Neutrophil (primary cell): ENCODE results near the gene OSBPL10.
A peak's percentile ranks its signal among the peaks of the same experiment; 100 is the strongest.

Experiments used
- H3K27ac ChIP-seq: fragments of 200-600 bp; sonication (generic); 2 replicates; pipeline ENCODE4 v1.5.1; 2016; ENCODE audit warnings: mild to moderate bottlenecking, moderate library complexity
- H3K27me3 ChIP-seq: fragments of 200-600 bp; sonication (generic); 2 replicates; pipeline ENCODE4 v1.6.0; 2016; ENCODE audit warnings: mild to moderate bottlenecking
- H3K36me3 ChIP-seq: fragments of 200-600 bp; sonication (generic); 2 replicates; pipeline ENCODE4 v1.5.1; 2017
- H3K4me1 ChIP-seq, 2 experiments: fragments of 200-600 bp in 1 of 2; sonication (generic) in 1 of 2; 1 replicate in 1 of 2; 2 replicates in 1 of 2; pipeline versions ENCODE4 v1.5.1 to v1.6.1; 2013 to 2016; ENCODE audit warnings: low read depth in 1 of 2, low read length in 1 of 2, mild to moderate bottlenecking in 1 of 2, moderate library complexity in 1 of 2; ENCODE audit not compliant: control insufficient read depth in 1 of 2, insufficient read depth in 1 of 2
- H3K4me3 ChIP-seq, 2 experiments: fragments of 200-600 bp in 1 of 2; sonication (generic) in 1 of 2; 1 replicate in 1 of 2; 2 replicates in 1 of 2; pipeline ENCODE4 v1.5.1; 2013 to 2016; ENCODE audit warnings: low read depth in 1 of 2, low read length in 1 of 2, mild to moderate bottlenecking in 1 of 2, moderate library complexity in 1 of 2
- H3K9me3 ChIP-seq: fragments of 200-600 bp; sonication (generic); 2 replicates; pipeline ENCODE4 v1.5.1; 2016
- TF ChIP-seq, protein P1 (sequence below): fragments of 200-600 bp; sonication (generic); IDR thresholded peaks from 2 replicates; pipeline ENCODE4 v1.5.1; 2016; ENCODE audit warnings: antibody characterized with exemption

The OSBPL10 gene

DNA sequence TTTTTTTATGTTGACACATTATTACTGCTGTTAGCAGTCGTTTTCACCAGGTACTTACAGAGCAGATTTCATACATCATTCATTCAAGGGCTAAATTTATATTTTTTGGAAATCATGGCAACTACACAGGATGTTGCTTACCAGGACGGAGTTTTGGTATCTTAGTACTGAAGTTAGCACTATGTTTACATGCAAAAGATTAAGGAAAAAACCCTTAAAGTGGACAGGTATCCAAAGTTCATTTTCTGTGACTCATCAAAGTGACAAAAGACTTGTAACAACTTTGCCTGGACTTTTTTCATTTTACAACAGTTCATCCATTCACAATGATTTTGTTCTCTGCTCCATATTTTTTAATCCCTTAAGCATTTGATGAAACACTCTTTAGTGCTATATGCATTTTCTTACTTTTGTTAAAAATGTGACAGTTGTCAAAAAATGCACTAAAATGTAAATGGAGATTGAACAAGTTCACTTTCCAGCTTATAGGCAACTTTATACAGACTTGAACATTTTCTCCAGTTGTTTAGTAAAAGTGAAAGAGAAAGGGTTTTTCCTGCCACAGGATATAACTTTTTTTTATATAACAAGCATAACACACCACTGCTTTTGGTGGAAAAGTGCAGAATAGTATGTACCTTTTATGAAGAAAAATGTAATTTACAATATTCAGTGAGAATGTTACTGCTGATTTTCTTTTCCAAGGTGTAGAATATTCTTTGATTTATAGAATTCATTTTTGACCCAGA is 344.2 kb downstream of the OSBPL10 start:
- H3K27ac ChIP-seq = no peak overlapping the region

DNA sequence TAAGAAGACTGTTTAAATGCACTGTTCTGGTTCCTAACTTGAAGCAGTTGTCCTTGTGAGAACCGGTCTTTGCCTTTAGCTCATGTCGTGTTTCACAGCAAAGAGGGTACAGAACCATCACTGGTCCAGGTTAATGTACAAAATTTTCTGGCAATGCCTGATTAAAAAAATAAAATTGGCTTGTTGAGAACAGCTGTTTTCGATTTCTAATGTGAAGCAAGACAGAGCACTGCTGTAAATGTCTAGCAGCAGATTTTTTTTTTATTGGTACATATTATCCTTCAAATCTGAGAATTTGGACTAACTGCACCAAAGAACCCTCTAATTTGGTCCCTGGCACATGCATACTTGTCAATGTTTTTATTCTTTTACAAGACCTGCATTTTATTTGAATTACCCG is 345.0 kb downstream of the OSBPL10 start:
- TF ChIP-seq, protein P1, sequence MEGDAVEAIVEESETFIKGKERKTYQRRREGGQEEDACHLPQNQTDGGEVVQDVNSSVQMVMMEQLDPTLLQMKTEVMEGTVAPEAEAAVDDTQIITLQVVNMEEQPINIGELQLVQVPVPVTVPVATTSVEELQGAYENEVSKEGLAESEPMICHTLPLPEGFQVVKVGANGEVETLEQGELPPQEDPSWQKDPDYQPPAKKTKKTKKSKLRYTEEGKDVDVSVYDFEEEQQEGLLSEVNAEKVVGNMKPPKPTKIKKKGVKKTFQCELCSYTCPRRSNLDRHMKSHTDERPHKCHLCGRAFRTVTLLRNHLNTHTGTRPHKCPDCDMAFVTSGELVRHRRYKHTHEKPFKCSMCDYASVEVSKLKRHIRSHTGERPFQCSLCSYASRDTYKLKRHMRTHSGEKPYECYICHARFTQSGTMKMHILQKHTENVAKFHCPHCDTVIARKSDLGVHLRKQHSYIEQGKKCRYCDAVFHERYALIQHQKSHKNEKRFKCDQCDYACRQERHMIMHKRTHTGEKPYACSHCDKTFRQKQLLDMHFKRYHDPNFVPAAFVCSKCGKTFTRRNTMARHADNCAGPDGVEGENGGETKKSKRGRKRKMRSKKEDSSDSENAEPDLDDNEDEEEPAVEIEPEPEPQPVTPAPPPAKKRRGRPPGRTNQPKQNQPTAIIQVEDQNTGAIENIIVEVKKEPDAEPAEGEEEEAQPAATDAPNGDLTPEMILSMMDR = no peak
- Histone ChIP-seq H3K27me3 (no peaks in the 10 kb centered on the region), H3K27ac (no peak overlapping the region), H3K4me3 (no peak overlapping the region), H3K36me3 (peaks cover 57% of the 10 kb centered on the region), H3K9me3 (no peaks in the 10 kb centered on the region), H3K4me1 (no peaks in the 10 kb centered on the region)

More for the DNA sequence above, 344.2 kb downstream of the OSBPL10 start:
- H3K4me1 ChIP-seq = no peaks in the 10 kb centered on the region
- no peaks in the 10 kb centered on the region for H3K27me3 ChIP-seq
- H3K36me3 ChIP-seq = peaks cover 49% of the 10 kb centered on the region
- H3K4me3 ChIP-seq = no peak overlapping the region
- TF ChIP-seq, protein P1 = no peak
- no peaks in the 10 kb centered on the region for H3K9me3 ChIP-seq

DNA sequence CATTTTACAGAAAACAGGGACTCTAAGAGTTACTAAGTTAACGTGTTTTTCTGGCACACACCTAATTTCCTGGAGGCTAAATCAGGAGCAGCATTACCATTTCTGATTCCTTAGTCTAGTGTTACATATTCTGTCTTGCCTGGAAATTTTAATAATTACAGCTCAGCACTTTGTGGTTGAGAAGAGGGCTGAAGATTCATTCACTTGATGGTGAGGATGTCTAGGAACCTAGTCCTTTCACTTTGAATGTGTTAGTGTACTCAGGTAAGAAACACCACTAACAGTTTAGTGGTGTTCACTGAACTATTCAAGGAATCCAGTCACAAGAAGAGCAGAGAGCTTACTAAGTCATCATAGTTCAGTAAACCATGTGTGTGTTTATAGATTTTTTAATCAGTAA is 345.5 kb downstream of the OSBPL10 start:
- Histone ChIP-seq H3K4me1 (no peaks in the 10 kb centered on the region), H3K27ac (no peak overlapping the region), H3K4me3 (no peak overlapping the region), H3K27me3 (no peaks in the 10 kb centered on the region), H3K9me3 (no peaks in the 10 kb centered on the region), H3K36me3 (peaks cover 62% of the 10 kb centered on the region)
- TF ChIP-seq, protein P1 = no peak

DNA sequence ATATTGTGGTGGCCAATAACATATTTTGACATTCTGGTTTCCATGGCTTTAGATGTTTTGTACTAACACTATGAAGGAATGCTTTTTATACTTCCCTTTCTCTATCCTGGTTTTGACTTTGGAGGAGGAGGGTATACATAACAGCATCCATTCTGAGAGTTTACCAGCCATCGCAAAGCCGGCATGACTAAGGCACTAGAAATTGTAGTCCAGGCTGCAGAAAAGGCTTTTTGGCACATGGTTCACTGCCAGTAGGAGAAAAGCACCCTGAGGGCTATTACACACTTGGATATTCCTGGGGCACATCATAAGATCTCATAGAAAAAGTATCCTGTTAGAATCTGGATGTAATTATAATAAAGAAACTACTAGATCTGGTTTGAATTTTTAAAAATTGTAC is 346.6 kb downstream of the OSBPL10 start:
- Histone ChIP-seq H3K27ac (no peak overlapping the region), H3K27me3 (no peaks in the 10 kb centered on the region), H3K4me3 (no peak overlapping the region), H3K9me3 (no peaks in the 10 kb centered on the region), H3K4me1 (no peaks in the 10 kb centered on the region), H3K36me3 (peaks cover 71% of the 10 kb centered on the region)
- TF ChIP-seq, protein P1 = no peak

DNA sequence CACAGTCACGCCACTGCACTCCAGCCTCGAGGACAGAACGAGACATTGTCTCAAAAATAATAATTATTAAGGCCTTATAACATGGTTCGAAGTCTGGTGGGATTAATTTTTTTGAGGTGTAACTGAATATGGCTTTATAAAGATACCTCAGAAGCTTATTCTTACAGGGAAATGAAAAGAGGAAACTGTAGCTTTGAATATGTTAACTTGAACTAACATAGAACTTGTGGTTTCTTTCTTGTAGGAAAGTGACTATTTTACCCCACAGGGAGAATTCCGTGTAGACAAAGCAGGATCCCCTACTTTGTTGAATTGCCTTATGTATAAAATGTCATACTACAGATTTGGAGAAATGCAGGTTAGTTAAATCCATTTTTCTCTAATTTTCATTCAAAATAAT is 352.0 kb downstream of the OSBPL10 start:
- H3K9me3 ChIP-seq = no peaks in the 10 kb centered on the region
- H3K4me3 ChIP-seq = no peak overlapping the region
- H3K36me3 ChIP-seq = peaks cover 74% of the 10 kb centered on the region
- H3K27me3 ChIP-seq = no peaks in the 10 kb centered on the region
- TF ChIP-seq, protein P1 = no peak
- no peaks in the 10 kb centered on the region for H3K4me1 ChIP-seq
- peak overlapping the region; percentile 7 for H3K27ac ChIP-seq
